ENCODE measurements around the gene ACOT7. TPM values are rescaled to one million over a fixed set of nuclear protein-coding genes. Genes with fewer than 3 reads are reported as not detected.

Gene ACOT7
- total RNA-seq, 1 experiment from 2014 or later: 36.2 TPM

GRCh38 chr1:6391951-6392808, 1.4 kb downstream of the ACOT7 start:
- H3K4me1 Mint-ChIP-seq (ENCODE audit: low read depth, unreplicated experiment): no peaks in the 10 kb centered on the region
- intact Hi-C loops (cut with micrococcal nuclease; ENCODE audit: unreplicated experiment): no loop called here

GRCh38 chr1:6389971-6390370, 3.6 kb downstream of the ACOT7 start:
- intact Hi-C loops (cut with micrococcal nuclease; ENCODE audit: unreplicated experiment): no loop called here
- Mint-ChIP-seq H3K4me1 (ENCODE audit: low read depth, unreplicated experiment) (peaks cover 19% of the 10 kb centered on the region), H3K9me3 (ENCODE audit: low read depth, unreplicated experiment) (no peaks in the 10 kb centered on the region), H3K4me3 (ENCODE audit: low read depth, unreplicated experiment) (no peak overlapping the region), H3K27ac (ENCODE audit: unreplicated experiment) (no peak overlapping the region), H3K27me3 (ENCODE audit: unreplicated experiment) (no peaks in the 10 kb centered on the region), H3K36me3 (ENCODE audit: insufficient read depth, unreplicated experiment) (peaks cover 28% of the 10 kb centered on the region)
- no peak for DNase-seq
- TF ChIP-seq, protein P1, sequence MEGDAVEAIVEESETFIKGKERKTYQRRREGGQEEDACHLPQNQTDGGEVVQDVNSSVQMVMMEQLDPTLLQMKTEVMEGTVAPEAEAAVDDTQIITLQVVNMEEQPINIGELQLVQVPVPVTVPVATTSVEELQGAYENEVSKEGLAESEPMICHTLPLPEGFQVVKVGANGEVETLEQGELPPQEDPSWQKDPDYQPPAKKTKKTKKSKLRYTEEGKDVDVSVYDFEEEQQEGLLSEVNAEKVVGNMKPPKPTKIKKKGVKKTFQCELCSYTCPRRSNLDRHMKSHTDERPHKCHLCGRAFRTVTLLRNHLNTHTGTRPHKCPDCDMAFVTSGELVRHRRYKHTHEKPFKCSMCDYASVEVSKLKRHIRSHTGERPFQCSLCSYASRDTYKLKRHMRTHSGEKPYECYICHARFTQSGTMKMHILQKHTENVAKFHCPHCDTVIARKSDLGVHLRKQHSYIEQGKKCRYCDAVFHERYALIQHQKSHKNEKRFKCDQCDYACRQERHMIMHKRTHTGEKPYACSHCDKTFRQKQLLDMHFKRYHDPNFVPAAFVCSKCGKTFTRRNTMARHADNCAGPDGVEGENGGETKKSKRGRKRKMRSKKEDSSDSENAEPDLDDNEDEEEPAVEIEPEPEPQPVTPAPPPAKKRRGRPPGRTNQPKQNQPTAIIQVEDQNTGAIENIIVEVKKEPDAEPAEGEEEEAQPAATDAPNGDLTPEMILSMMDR (IDR thresholded peaks at IDR 0.05; ENCODE audit: unreplicated experiment): no peak
- BruUV-seq (replicated peaks): TSS peak; percentile 11
- CTCF ChIA-PET: no interaction called here

More at GRCh38 chr1:6391951-6392808, 1.4 kb downstream of the ACOT7 start:
- DNase-seq: no peak
- CTCF ChIA-PET: interaction anchor here (0.6 kb wide), 1 partner anchor 48 kb away, joined by 6 read pairs; no protein-coding TSS in a partner anchor
- Mint-ChIP-seq H3K9me3 (ENCODE audit: low read depth, unreplicated experiment) (no peaks in the 10 kb centered on the region), H3K36me3 (ENCODE audit: insufficient read depth, unreplicated experiment) (peaks cover 23% of the 10 kb centered on the region), H3K27me3 (ENCODE audit: unreplicated experiment) (no peaks in the 10 kb centered on the region), H3K27ac (ENCODE audit: unreplicated experiment) (no peak overlapping the region), H3K4me3 (ENCODE audit: low read depth, unreplicated experiment) (peak overlapping the region; percentile 73)
- BruUV-seq (replicated peaks): TSS peak; percentile 35
- TF ChIP-seq, protein P1 (IDR thresholded peaks at IDR 0.05; ENCODE audit: unreplicated experiment): no peak

DNA sequence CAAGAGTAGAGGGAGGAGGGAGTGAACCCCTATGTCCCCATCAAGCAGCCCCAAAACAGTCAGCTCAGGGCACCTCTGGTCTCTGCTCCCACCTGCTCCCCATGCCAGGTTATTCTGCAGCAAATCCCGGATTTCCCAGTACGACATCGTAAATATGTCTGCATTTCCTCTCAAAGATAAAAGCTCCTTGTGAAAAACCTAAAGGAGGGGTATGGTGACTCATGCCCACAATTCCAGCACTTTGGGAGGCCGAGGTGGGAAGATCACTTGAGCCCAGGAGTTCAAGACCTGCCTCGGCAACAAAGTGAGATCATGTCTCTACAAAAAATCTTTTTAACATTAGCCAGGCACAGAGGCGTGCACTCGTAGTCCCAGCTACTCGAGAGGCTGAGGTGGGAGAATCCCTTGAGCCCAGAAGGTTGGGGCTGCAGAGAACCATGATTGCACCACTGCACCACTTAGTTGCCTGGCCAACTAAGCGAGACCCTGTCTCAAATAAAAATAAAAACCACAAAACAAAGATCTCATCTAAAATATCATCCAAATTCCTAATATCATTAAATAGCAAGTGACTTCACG, 7.1 kb downstream of the ACOT7 start:
- TF ChIP-seq, protein P1 (IDR thresholded peaks at IDR 0.05; ENCODE audit: unreplicated experiment): no peak
- no peak for DNase-seq
- Mint-ChIP-seq H3K27ac (ENCODE audit: unreplicated experiment) (no peak overlapping the region), H3K4me3 (ENCODE audit: low read depth, unreplicated experiment) (peak overlapping the region; percentile 47), H3K9me3 (ENCODE audit: low read depth, unreplicated experiment) (no peaks in the 10 kb centered on the region), H3K36me3 (ENCODE audit: insufficient read depth, unreplicated experiment) (peaks cover 5% of the 10 kb centered on the region), H3K27me3 (ENCODE audit: unreplicated experiment) (no peaks in the 10 kb centered on the region), H3K4me1 (ENCODE audit: low read depth, unreplicated experiment) (peaks cover 19% of the 10 kb centered on the region)
- intact Hi-C loops (cut with micrococcal nuclease; ENCODE audit: unreplicated experiment): no loop called here
- CTCF ChIA-PET: no interaction called here
- no TSS peak for BruUV-seq (replicated peaks)

GRCh38 chr1:6385488-6386191, 7.9 kb downstream of the ACOT7 start:
- Mint-ChIP-seq H3K4me3 (ENCODE audit: low read depth, unreplicated experiment) (peak overlapping the region; percentile 47), H3K27ac (ENCODE audit: unreplicated experiment) (peak overlapping the region; percentile 63), H3K27me3 (ENCODE audit: unreplicated experiment) (no peaks in the 10 kb centered on the region), H3K9me3 (ENCODE audit: low read depth, unreplicated experiment) (no peaks in the 10 kb centered on the region), H3K36me3 (ENCODE audit: insufficient read depth, unreplicated experiment) (peaks cover 5% of the 10 kb centered on the region), H3K4me1 (ENCODE audit: low read depth, unreplicated experiment) (peaks cover 19% of the 10 kb centered on the region)
- TF ChIP-seq, protein P1 (IDR thresholded peaks at IDR 0.05; ENCODE audit: unreplicated experiment): no peak
- peak; percentile 55 for DNase-seq
- intact Hi-C loops (cut with micrococcal nuclease; ENCODE audit: unreplicated experiment): no loop called here
- CTCF ChIA-PET: no interaction called here
- BruUV-seq (replicated peaks): no TSS peak
